ENCODE measurements around the gene DEFB132.

DNA sequence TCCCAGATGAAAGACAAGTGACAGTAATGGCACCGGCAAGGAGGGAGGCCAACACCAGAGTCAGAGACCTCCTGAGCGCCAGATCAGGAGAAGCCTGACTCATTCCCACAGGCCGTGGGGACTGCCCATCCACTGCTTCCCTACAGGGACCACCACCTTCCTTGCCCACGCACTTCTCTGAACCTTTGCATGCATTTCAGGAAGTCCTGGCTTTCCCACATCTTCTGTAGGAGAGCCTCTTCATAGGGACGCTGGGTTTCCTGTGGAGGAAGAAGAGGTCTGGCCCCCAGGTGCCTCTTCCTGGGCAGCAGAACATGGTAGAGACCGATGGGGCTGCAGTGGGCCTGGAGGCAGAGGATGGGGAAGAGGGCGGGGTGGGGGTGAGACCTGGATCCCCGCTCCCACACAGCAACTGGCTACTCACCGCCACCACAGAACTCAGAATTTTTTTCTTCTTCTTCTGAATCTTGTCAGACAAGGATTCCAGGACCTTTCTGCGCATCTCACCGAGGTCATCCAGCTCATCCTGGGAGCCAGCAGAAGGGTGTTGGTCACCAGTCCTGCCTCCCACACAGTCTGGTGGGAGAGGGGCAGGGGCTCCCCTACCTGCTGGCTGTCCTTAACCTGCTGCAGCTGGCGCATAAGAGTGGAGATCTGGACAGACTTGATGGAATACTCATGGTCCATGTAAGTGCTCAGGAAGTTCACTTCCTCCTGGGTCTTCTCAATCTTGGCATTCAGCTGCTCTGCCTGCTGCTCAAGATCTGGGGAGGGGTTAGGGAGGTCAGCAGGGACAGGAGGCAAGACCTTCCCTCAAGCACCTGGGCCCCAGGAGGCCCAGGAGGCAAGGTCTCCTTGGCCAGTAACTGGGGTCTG, 19.3 kb downstream of the DEFB132 start:
- TF ChIP-seq, protein P1, sequence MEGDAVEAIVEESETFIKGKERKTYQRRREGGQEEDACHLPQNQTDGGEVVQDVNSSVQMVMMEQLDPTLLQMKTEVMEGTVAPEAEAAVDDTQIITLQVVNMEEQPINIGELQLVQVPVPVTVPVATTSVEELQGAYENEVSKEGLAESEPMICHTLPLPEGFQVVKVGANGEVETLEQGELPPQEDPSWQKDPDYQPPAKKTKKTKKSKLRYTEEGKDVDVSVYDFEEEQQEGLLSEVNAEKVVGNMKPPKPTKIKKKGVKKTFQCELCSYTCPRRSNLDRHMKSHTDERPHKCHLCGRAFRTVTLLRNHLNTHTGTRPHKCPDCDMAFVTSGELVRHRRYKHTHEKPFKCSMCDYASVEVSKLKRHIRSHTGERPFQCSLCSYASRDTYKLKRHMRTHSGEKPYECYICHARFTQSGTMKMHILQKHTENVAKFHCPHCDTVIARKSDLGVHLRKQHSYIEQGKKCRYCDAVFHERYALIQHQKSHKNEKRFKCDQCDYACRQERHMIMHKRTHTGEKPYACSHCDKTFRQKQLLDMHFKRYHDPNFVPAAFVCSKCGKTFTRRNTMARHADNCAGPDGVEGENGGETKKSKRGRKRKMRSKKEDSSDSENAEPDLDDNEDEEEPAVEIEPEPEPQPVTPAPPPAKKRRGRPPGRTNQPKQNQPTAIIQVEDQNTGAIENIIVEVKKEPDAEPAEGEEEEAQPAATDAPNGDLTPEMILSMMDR (IDR thresholded peaks at IDR 0.05 in 4 of 5, conservative IDR thresholded peaks at IDR 0.05 in 1 of 5) = no peak
- no peak for TF ChIP-seq POLR2A (IDR thresholded peaks at IDR 0.05)

Data from gastrocnemius medialis (tissue), 4 donors.